ENCODE data around the gene PGLYRP4. TPM values are rescaled to one million over a fixed set of nuclear protein-coding genes. Genes with fewer than 3 reads are reported as not detected.

Gene PGLYRP4
- total and polyA plus RNA-seq, 2 donors (not counting 1 experiment from before 2014, with no cell fraction given) = not detected

DNA sequence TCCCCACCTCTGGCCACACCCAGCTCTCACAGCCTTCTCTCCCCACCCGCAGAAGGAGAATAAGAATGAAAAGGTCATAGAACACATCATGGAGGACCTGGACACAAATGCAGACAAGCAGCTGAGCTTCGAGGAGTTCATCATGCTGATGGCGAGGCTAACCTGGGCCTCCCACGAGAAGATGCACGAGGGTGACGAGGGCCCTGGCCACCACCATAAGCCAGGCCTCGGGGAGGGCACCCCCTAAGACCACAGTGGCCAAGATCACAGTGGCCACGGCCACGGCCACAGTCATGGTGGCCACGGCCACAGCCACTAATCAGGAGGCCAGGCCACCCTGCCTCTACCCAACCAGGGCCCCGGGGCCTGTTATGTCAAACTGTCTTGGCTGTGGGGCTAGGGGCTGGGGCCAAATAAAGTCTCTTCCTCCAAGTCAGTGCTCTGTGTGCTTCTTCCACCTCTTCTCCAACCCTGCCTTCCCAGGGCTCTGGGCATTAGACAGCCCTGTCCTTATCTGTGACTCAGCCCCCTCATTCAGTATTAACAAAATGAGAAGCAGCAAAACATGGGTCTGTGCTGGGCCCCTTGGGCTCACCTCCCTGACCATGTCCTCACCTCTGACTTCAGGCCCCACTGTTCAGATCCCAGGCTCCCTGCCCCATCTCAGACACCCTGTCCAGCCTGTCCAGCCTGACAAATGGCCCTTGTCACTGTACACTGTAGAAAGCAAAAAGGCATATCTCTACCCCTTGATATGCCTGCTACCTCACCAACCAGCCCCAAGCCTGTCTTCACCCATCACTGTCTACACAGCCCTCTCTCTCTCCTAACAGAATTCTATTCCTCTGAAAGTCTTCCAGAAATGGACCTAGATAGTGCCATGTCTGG, 12.2 kb upstream of the PGLYRP4 start:
- no peak overlapping the region for H3K4me3 Mint-ChIP-seq
- TF ChIP-seq, protein P1, sequence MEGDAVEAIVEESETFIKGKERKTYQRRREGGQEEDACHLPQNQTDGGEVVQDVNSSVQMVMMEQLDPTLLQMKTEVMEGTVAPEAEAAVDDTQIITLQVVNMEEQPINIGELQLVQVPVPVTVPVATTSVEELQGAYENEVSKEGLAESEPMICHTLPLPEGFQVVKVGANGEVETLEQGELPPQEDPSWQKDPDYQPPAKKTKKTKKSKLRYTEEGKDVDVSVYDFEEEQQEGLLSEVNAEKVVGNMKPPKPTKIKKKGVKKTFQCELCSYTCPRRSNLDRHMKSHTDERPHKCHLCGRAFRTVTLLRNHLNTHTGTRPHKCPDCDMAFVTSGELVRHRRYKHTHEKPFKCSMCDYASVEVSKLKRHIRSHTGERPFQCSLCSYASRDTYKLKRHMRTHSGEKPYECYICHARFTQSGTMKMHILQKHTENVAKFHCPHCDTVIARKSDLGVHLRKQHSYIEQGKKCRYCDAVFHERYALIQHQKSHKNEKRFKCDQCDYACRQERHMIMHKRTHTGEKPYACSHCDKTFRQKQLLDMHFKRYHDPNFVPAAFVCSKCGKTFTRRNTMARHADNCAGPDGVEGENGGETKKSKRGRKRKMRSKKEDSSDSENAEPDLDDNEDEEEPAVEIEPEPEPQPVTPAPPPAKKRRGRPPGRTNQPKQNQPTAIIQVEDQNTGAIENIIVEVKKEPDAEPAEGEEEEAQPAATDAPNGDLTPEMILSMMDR (IDR thresholded peaks at IDR 0.05) = no peak
- TF ChIP-seq EZH2 (IDR thresholded peaks at IDR 0.05; ENCODE audit: borderline replicate concordance, insufficient read depth, low read depth, low read length, poor library complexity, severe bottlenecking) = no peak
- H4K20me1 ChIP-seq (ENCODE audit: control insufficient read depth, insufficient read depth, low read length, poor library complexity, severe bottlenecking) = no peaks in the 10 kb centered on the region
- 79% methylated on average over 10 of the region's 11 CpGs for WGBS (ENCODE audit: insufficient coverage)
- no peak for DNase-seq
- H3K36me3 ChIP-seq (replicated peaks in 1 of 2; ENCODE audit: control extremely low read depth in 1 of 2, control insufficient read depth in 1 of 2, extremely low read depth in 1 of 2, insufficient read depth in 2 of 2, low read length in 1 of 2) = no peaks in the 10 kb centered on the region
- no peak for ATAC-seq (ENCODE audit: low read depth)
- no peak overlapping the region for H3K9ac ChIP-seq (ENCODE audit: low read length)
- no peak overlapping the region for H2AFZ ChIP-seq (ENCODE audit: insufficient read depth, low read depth, low read length, poor library complexity, severe bottlenecking)
- no peak overlapping the region for H3K4me3 ChIP-seq (ENCODE audit: control extremely low read depth in 1 of 5, extremely low read depth in 1 of 5, insufficient read depth in 1 of 5, low read depth in 2 of 5, low read length in 4 of 5)
- intact Hi-C loops (cut with micrococcal nuclease) = no loop called here
- H3K4me1 ChIP-seq (ENCODE audit: control insufficient read depth in 2 of 2, insufficient read depth in 2 of 2, low read length in 2 of 2) = peaks cover 10 to 12% of the 10 kb centered on the region in 2 donors
- H3K27me3 ChIP-seq (replicated peaks in 1 of 4; ENCODE audit: control extremely low read depth in 1 of 4, control insufficient read depth in 3 of 4, insufficient read depth in 4 of 4, low read length in 3 of 4) = peaks cover 0 to 18% (median 0%) of the 10 kb centered on the region in 4 experiments
- no peak overlapping the region for H3K27ac Mint-ChIP-seq
- no peaks in the 10 kb centered on the region for H3K79me2 ChIP-seq (ENCODE audit: control insufficient read depth, insufficient read depth, low read length)
- H3K27ac ChIP-seq (ENCODE audit: low read length in 2 of 2) = no peak overlapping the region
- H3K4me1 Mint-ChIP-seq = peaks cover 20% of the 10 kb centered on the region
- POLR2A ChIA-PET = interaction anchor here (0.6 kb wide), 1 partner anchor 28 kb away, joined by 3 read pairs; no protein-coding TSS in a partner anchor
- H3K4me2 ChIP-seq (replicated peaks; ENCODE audit: low read depth, low read length, poor library complexity, severe bottlenecking) = no peak overlapping the region
- CTCF ChIA-PET = interaction anchor here (1.3 kb wide), 1 partner anchor 8 kb away, joined by 7 read pairs; no protein-coding TSS in a partner anchor
- H3K27me3 Mint-ChIP-seq = peaks cover 59% of the 10 kb centered on the region
- H3K9me3 ChIP-seq (ENCODE audit: control extremely low read depth in 1 of 3, control insufficient read depth in 2 of 3, insufficient read depth in 1 of 3, low read length in 2 of 3) = no peaks in the 10 kb centered on the region
- H3K9me3 Mint-ChIP-seq (ENCODE audit: insufficient read depth) = no peaks in the 10 kb centered on the region

DNA sequence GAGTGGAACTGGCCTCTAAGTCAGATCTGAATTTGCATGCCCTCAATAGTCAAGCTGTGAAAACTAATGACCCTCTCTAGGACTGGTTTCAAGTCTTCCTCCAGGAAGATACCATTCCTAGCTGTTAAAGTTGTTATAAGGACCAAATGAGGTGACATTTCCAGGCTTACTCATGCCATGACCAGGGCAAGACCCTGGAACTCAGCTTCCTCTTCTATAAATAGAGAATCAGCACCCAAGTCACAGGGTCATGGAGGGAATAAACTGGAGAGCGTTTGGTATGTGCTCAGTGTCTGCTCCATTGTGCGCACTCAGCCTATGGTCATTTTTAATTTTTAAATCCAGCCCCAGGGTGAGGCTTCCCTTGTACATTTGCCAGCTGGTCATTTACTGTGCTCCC, 11.5 kb upstream of the PGLYRP4 start:
- H4K20me1 ChIP-seq (ENCODE audit: control insufficient read depth, insufficient read depth, low read length, poor library complexity, severe bottlenecking) = no peaks in the 10 kb centered on the region
- no peak for TF ChIP-seq EZH2 (IDR thresholded peaks at IDR 0.05; ENCODE audit: borderline replicate concordance, insufficient read depth, low read depth, low read length, poor library complexity, severe bottlenecking)
- TF ChIP-seq, protein P1 (IDR thresholded peaks at IDR 0.05) = no peak
- no peak overlapping the region for H3K4me3 Mint-ChIP-seq
- ATAC-seq (ENCODE audit: low read depth) = no peak
- H3K4me1 ChIP-seq (ENCODE audit: control insufficient read depth in 2 of 2, insufficient read depth in 2 of 2, low read length in 2 of 2) = peaks cover 10 to 12% of the 10 kb centered on the region in 2 donors
- no peaks in the 10 kb centered on the region for H3K79me2 ChIP-seq (ENCODE audit: control insufficient read depth, insufficient read depth, low read length)
- H3K27me3 Mint-ChIP-seq = peaks cover 52% of the 10 kb centered on the region
- no peak for DNase-seq
- ChIA-PET CTCF (no interaction called here), POLR2A (interaction anchor here (0.6 kb wide), 1 partner anchor 28 kb away, joined by 3 read pairs; no protein-coding TSS in a partner anchor)
- H3K4me1 Mint-ChIP-seq = peaks cover 20% of the 10 kb centered on the region
- peaks cover 0 to 18% (median 0%) of the 10 kb centered on the region in 4 experiments for H3K27me3 ChIP-seq (replicated peaks in 1 of 4; ENCODE audit: control extremely low read depth in 1 of 4, control insufficient read depth in 3 of 4, insufficient read depth in 4 of 4, low read length in 3 of 4)
- intact Hi-C loops (cut with micrococcal nuclease) = no loop called here
- H3K4me2 ChIP-seq (replicated peaks; ENCODE audit: low read depth, low read length, poor library complexity, severe bottlenecking) = no peak overlapping the region
- H3K9me3 Mint-ChIP-seq (ENCODE audit: insufficient read depth) = no peaks in the 10 kb centered on the region
- no peak overlapping the region for H3K9ac ChIP-seq (ENCODE audit: low read length)
- no peaks in the 10 kb centered on the region for H3K9me3 ChIP-seq (ENCODE audit: control extremely low read depth in 1 of 3, control insufficient read depth in 2 of 3, insufficient read depth in 1 of 3, low read length in 2 of 3)
- H2AFZ ChIP-seq (ENCODE audit: insufficient read depth, low read depth, low read length, poor library complexity, severe bottlenecking) = no peak overlapping the region
- H3K27ac Mint-ChIP-seq = no peak overlapping the region
- H3K27ac ChIP-seq (ENCODE audit: low read length in 2 of 2) = no peak overlapping the region
- no peaks in the 10 kb centered on the region for H3K36me3 ChIP-seq (replicated peaks in 1 of 2; ENCODE audit: control extremely low read depth in 1 of 2, control insufficient read depth in 1 of 2, extremely low read depth in 1 of 2, insufficient read depth in 2 of 2, low read length in 1 of 2)
- H3K4me3 ChIP-seq (ENCODE audit: control extremely low read depth in 1 of 5, extremely low read depth in 1 of 5, insufficient read depth in 1 of 5, low read depth in 2 of 5, low read length in 4 of 5) = peak overlapping the region in 1 of 5 experiments; percentile 17
- WGBS (ENCODE audit: insufficient coverage) = no CpG with 5 or more reads among the region's 2 CpGs

Measured in B cell (primary cell).